Endothelial cell of umbilical vein (primary cell): ENCODE data around the gene LIME1. TPM values are rescaled to one million over a fixed set of nuclear protein-coding genes. Genes with fewer than 3 reads are reported as not detected.

ENCODE experiments used
- BruUV-seq: library from RNA; stranded (reverse); fragments of 400-500 nt; replicated peaks from 2 replicates; lab custom pipeline; 2021; lab: Mats Ljungman, UMichigan
- CTCF ChIA-PET: fragments of 300-600, 350-600 bp; sonication (Branson Sonifier 250); formaldehyde crosslinking; loops from one replicate; lab custom pipeline; 2021; ENCODE audit warnings: antibody characterized with exemption, inconsistent platforms; lab: Charles Lee
- POLR2A ChIA-PET: fragments of 300-600, 350-600 bp; sonication (Branson Sonifier 250); formaldehyde crosslinking; loops from one replicate; lab custom pipeline; 2021; ENCODE audit warnings: antibody characterized with exemption, inconsistent platforms; lab: Charles Lee
- DNase-seq: peaks from one replicate; pipeline ENCODE4 v3.0.0-alpha.2; 2011; ENCODE audit warnings: low read depth, low spot score
- FAIRE-seq: peaks from 2 replicates; lab custom pipeline; 2011; peaks lifted over from hg19 to GRCh38; lab: Jason Lieb, UNC
- H2AFZ ChIP-seq: 2 replicates; pipeline ENCODE4 v1.6.0; 2012; ENCODE audit warnings: low read depth, low read length, control low read depth, inconsistent platforms
- H3K27ac ChIP-seq: 2 replicates; pipeline ENCODE4 v1.5.1; 2011; ENCODE audit warnings: low read depth, mild to moderate bottlenecking, control low read depth, low read length, moderate library complexity; ENCODE audit not compliant: insufficient read depth
- H3K27me3 ChIP-seq, 2 experiments: 2 replicates each; pipeline versions ENCODE4 v1.6.0 to v1.6.1; 2011; ENCODE audit warnings: low read length in 2 of 2, mixed read lengths in 1 of 2; ENCODE audit not compliant: control insufficient read depth in 2 of 2, insufficient read depth in 2 of 2
- H3K36me3 ChIP-seq, 2 experiments: 2 replicates in 1 of 2; 3 replicates in 1 of 2; pipeline ENCODE4 v1.5.1; 2011; ENCODE audit warnings: low read length in 2 of 2, mild to moderate bottlenecking in 1 of 2, moderate library complexity in 1 of 2; ENCODE audit not compliant: control insufficient read depth in 2 of 2, insufficient read depth in 2 of 2; ENCODE audit errors: extremely low read depth in 1 of 2
- H3K4me1 ChIP-seq: 3 replicates; pipeline ENCODE4 v1.5.1; 2011; ENCODE audit warnings: mild to moderate bottlenecking, low read length; ENCODE audit not compliant: control insufficient read depth, insufficient read depth; ENCODE audit errors: extremely low read depth
- H3K4me2 ChIP-seq: 2 replicates; pipeline ENCODE4 v1.6.1; 2011; ENCODE audit warnings: low read length, control low read depth, mixed read lengths; ENCODE audit not compliant: insufficient read depth
- H3K4me3 ChIP-seq, 3 experiments: fragments of 200-600 bp in 1 of 3; sonication (generic), shearing (Covaris generic) in 1 of 3; replicated peaks in 1 of 3; 2 replicates each; pipeline ENCODE4 v1.5.1; 2011 to 2016; ENCODE audit warnings: control low read depth in 3 of 3, low read length in 3 of 3, mild to moderate bottlenecking in 2 of 3, inconsistent platforms in 1 of 3, low read depth in 1 of 3, moderate library complexity in 1 of 3; ENCODE audit not compliant: insufficient read depth in 1 of 3
- H3K79me2 ChIP-seq: 2 replicates; pipeline ENCODE4 v1.6.0; 2012; ENCODE audit warnings: low read length, inconsistent platforms; ENCODE audit not compliant: control insufficient read depth, insufficient read depth
- H3K9ac ChIP-seq: replicated peaks from 2 replicates; pipeline ENCODE3; 2011; ENCODE audit warnings: low read length, control low read depth; ENCODE audit not compliant: insufficient read depth; ENCODE audit errors: extremely low read depth
- H3K9me1 ChIP-seq: replicated peaks from 3 replicates; pipeline ENCODE4 v1.6.0; 2011; ENCODE audit warnings: mild to moderate bottlenecking, low read length; ENCODE audit not compliant: control insufficient read depth, insufficient read depth; ENCODE audit errors: extremely low read depth
- H3K9me3 ChIP-seq: replicated peaks from 2 replicates; pipeline ENCODE4 v1.5.1; 2012; ENCODE audit warnings: low read length, inconsistent platforms; ENCODE audit not compliant: control insufficient read depth, insufficient read depth
- H4K20me1 ChIP-seq: replicated peaks from 2 replicates; pipeline ENCODE3; 2011; ENCODE audit warnings: mild to moderate bottlenecking, low read length; ENCODE audit not compliant: control insufficient read depth, insufficient read depth; ENCODE audit errors: extremely low read depth
- GATA2 ChIP-seq: IDR thresholded peaks from 2 replicates; pipeline ENCODE4 v1.7.0; 2011; ENCODE audit warnings: low read depth, mild to moderate bottlenecking, moderate library complexity, mixed read lengths, low read length; ENCODE audit not compliant: insufficient read length, insufficient read depth
- JUN ChIP-seq: IDR thresholded peaks from 2 replicates; pipeline ENCODE4 v1.6.1; 2011; ENCODE audit warnings: borderline replicate concordance, low read depth; ENCODE audit not compliant: insufficient read length, insufficient read depth
- MYC ChIP-seq: IDR thresholded peaks from one replicate; pipeline ENCODE4 v1.6.1; 2011; ENCODE audit warnings: mild to moderate bottlenecking, low read depth, low read length
- POLR2A ChIP-seq: IDR thresholded peaks from 2 replicates; pipeline ENCODE4 v1.6.1; 2012; ENCODE audit warnings: low read depth, mild to moderate bottlenecking, control low read depth, low read length
- POLR2AphosphoS5 ChIP-seq: IDR thresholded peaks from 2 replicates; pipeline ENCODE4 v1.6.1; 2012; ENCODE audit warnings: low read depth, mild to moderate bottlenecking, control low read depth, low read length, moderate library complexity; ENCODE audit not compliant: insufficient read depth
- dilution Hi-C: fragments of 300-500 bp; cut with MboI; formaldehyde crosslinking; loops from one replicate; pipeline ENCODE4 v1.15.0; 2019; ENCODE audit warnings: low sequenced_read_pairs; ENCODE audit not compliant: extremely low pct_ligation_motif_present
- intact Hi-C: fragments of 100-400 bp; cut with micrococcal nuclease; formaldehyde crosslinking; loops from one replicate; pipeline ENCODE4 v1.10.0; 2022
- polyA plus RNA-seq, 4 experiments: library from polyadenylated mRNA; depleted of rRNA in 3 of 4; stranded (reverse) in 3 of 4; unstranded in 1 of 4; fragments of >200 nt; gene quantifications; 2 replicates each; pipeline versions ENCODE4 v1.2.1 to v1.2.3, GENCODE V29; 2011 to 2012; ENCODE audit warnings: missing spikeins in 1 of 4
- total RNA-seq: library from RNA; stranded (reverse); gene quantifications from 2 replicates; pipeline ENCODE4 v1.2.3, GENCODE V29; 2021
- TF ChIP-seq, protein P1 (sequence below), 2 donors: IDR thresholded peaks; 1 replicate in 1 of 2; 2 replicates in 1 of 2; pipeline ENCODE4 v1.5.1; 2011; ENCODE audit warnings: low read length in 2 of 2, mild to moderate bottlenecking in 2 of 2, moderate library complexity in 2 of 2, control low read depth in 1 of 2, inconsistent platforms in 1 of 2, low read depth in 1 of 2; ENCODE audit not compliant: insufficient read depth in 1 of 2; ENCODE audit errors: extremely low read depth in 1 of 2

Gene LIME1
- total and polyA plus RNA-seq, 2 donors (not counting 3 experiments of a cell fraction or from before 2014, with no cell fraction given), result 10.7 to 12.2 TPM

DNA sequence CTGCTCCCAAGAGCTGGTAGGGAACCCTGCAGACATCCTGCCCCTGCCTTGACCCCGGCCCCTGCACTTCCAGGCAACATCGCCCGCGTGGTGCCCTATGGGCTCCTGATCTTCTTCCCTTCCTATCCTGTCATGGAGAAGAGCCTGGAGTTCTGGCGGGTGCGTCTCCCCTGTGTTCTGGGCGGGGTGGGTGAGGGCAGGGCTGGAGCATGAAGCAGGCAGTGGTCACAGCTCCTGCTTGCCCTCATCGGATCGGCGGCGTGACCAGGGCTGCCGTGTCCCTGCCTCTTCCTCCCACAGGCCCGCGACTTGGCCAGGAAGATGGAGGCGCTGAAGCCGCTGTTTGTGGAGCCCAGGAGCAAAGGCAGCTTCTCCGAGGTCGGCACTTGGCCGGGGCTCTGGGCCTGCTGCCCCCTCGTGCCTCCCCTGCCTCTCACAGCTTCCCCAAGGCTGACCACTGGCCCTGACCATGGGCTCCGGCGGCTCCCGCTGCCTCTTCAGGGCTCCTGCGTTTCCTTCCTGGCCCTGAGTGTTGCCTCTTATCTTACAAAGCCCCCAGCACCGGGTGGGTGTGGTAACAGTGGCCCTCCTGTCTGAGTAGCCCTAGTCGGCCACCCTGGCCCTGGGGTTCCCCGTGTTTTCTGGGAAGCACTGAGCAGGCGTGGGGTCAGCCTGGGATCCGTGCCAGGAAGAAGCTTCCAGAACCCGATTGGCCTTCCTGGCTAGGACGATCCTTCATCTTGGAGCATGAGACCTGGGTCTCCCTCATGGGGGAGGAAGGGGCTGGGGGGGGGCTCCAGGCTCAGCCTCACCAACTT, 48.0 kb upstream of the LIME1 start:
- Histone ChIP-seq H3K79me2 (peaks cover 4% of the 10 kb centered on the region), H2AFZ (peak overlapping the region; percentile 5), H3K9ac (peak overlapping the region; percentile 3), H3K36me3 (no peaks in the 10 kb centered on the region), H3K9me3 (no peaks in the 10 kb centered on the region), H3K4me1 (peaks cover 32% of the 10 kb centered on the region), H3K27ac (peak overlapping the region; percentile 79), H3K27me3 (no peaks in the 10 kb centered on the region), H3K4me2 (no peak overlapping the region), H4K20me1 (no peaks in the 10 kb centered on the region), H3K9me1 (no peaks in the 10 kb centered on the region), H3K4me3 (no peak overlapping the region)
- CTCF ChIA-PET, result interaction anchor here (0.8 to 3.2 kb wide), 4 partner anchors 9 to 46 kb away, joined by 3 to 13 read pairs (median 4); partner anchors contain the start of genes ARFRP1 and ZGPAT
- POLR2A ChIA-PET, result no interaction called here
- DNase-seq, result no peak
- no TSS peak for BruUV-seq
- dilution Hi-C loops, result no loop called here
- intact Hi-C loops, result no loop called here
- FAIRE-seq, result peak; percentile 35
- TF ChIP-seq MYC (no peak), GATA2 (no peak), POLR2A (no peak), POLR2AphosphoS5 (no peak), JUN (no peak)
- TF ChIP-seq, protein P1, sequence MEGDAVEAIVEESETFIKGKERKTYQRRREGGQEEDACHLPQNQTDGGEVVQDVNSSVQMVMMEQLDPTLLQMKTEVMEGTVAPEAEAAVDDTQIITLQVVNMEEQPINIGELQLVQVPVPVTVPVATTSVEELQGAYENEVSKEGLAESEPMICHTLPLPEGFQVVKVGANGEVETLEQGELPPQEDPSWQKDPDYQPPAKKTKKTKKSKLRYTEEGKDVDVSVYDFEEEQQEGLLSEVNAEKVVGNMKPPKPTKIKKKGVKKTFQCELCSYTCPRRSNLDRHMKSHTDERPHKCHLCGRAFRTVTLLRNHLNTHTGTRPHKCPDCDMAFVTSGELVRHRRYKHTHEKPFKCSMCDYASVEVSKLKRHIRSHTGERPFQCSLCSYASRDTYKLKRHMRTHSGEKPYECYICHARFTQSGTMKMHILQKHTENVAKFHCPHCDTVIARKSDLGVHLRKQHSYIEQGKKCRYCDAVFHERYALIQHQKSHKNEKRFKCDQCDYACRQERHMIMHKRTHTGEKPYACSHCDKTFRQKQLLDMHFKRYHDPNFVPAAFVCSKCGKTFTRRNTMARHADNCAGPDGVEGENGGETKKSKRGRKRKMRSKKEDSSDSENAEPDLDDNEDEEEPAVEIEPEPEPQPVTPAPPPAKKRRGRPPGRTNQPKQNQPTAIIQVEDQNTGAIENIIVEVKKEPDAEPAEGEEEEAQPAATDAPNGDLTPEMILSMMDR (IDR thresholded peaks at IDR 0.05; ENCODE audit: extremely low read depth in 1 of 2, insufficient read depth in 1 of 2, low read depth in 1 of 2, low read length in 2 of 2), result no peak
